HFFc6 (cell line): ENCODE results near the gene SULT1A1. TPM values are rescaled to one million over a fixed set of nuclear protein-coding genes. Genes with fewer than 3 reads are reported as not detected.
"Not testable (repeated sequence)": the region's sequence is repeated elsewhere in the genome, so short reads cannot be mapped to it uniquely, and the experiment has no call there.

ENCODE experiments used
- DNase-seq: peaks from one replicate; pipeline ENCODE4 v3.0.0-alpha.2; 2018
- H3K27ac Mint-ChIP-seq: 2 replicates; pipeline ENCODE4 v1.8.0; 2020; ENCODE audit warnings: mild to moderate bottlenecking, mixed read lengths
- H3K27me3 Mint-ChIP-seq: 2 replicates; pipeline ENCODE4 v1.8.0; 2021; ENCODE audit warnings: mild to moderate bottlenecking, moderate library complexity, mixed read lengths; ENCODE audit not compliant: insufficient read depth
- H3K36me3 Mint-ChIP-seq: 2 replicates; pipeline ENCODE4 v1.8.0; 2021; ENCODE audit warnings: low read depth, mixed read lengths
- H3K4me1 Mint-ChIP-seq: 2 replicates; pipeline ENCODE4 v1.8.0; 2020; ENCODE audit warnings: low read depth, mixed read lengths
- H3K4me3 Mint-ChIP-seq: 2 replicates; pipeline ENCODE4 v1.8.0; 2020; ENCODE audit warnings: mild to moderate bottlenecking, moderate library complexity, mixed read lengths
- H3K9me3 Mint-ChIP-seq: 2 replicates; pipeline ENCODE4 v1.8.0; 2020; ENCODE audit warnings: mild to moderate bottlenecking, mixed read lengths
- CTCF ChIP-seq: fragments of 200-600 bp; sonication (generic); IDR thresholded peaks from 2 replicates; pipeline ENCODE4 v1.5.0; 2021; ENCODE audit warnings: antibody characterized with exemption, mild to moderate bottlenecking
- total RNA-seq, 6 experiments: library from RNA; stranded (reverse); fragmentation: NEBNext Ultra II Directional; extraction: Animal tissue kit (Norgen Biotek cat#: 25700); gene quantifications; 2 replicates in 1 of 6; 3 replicates in 5 of 6; pipeline ENCODE4 v1.2.3, GENCODE V29; 2021

Gene SULT1A1
- total RNA-seq, 6 experiments from 2014 or later, result 0.17 to 0.30 (median 0.18) TPM; not detected in 3

- Mint-ChIP-seq H3K36me3 (no peaks in the 10 kb centered on the region), H3K4me1 (no peaks in the 10 kb centered on the region), H3K27ac (no peak overlapping the region), H3K4me3 (no peak overlapping the region), H3K27me3 (peaks cover 37% of the 10 kb centered on the region), H3K9me3 (no peaks in the 10 kb centered on the region)
- TF ChIP-seq CTCF, result no peak
- no peak for DNase-seq
Observed at GRCh38 chr16:28610595-28611191, 849 bp upstream of the SULT1A1 start.

GRCh38 chr16:28608867-28609596 lies 812 bp downstream of the SULT1A1 start:
- not testable (repeated sequence) for H3K4me3 Mint-ChIP-seq

GRCh38 chr16:28608496-28608808 lies 1.4 kb downstream of the SULT1A1 start:
- not testable (repeated sequence) for H3K4me1 Mint-ChIP-seq, DNase-seq, H3K4me3 Mint-ChIP-seq, H3K9me3 Mint-ChIP-seq, H3K27ac Mint-ChIP-seq, H3K36me3 Mint-ChIP-seq
- peaks cover 46% of the 10 kb centered on the region for H3K27me3 Mint-ChIP-seq

More at GRCh38 chr16:28608867-28609596, 812 bp downstream of the SULT1A1 start:
- not testable (repeated sequence) for DNase-seq, H3K27ac Mint-ChIP-seq, H3K9me3 Mint-ChIP-seq, H3K4me1 Mint-ChIP-seq, H3K36me3 Mint-ChIP-seq
- H3K27me3 Mint-ChIP-seq, result peaks cover 41% of the 10 kb centered on the region

- peaks cover 48% of the 10 kb centered on the region for H3K27me3 Mint-ChIP-seq
- not testable (repeated sequence) for H3K4me1 Mint-ChIP-seq, H3K36me3 Mint-ChIP-seq, H3K9me3 Mint-ChIP-seq, H3K4me3 Mint-ChIP-seq, H3K27ac Mint-ChIP-seq, DNase-seq
Observed at GRCh38 chr16:28607681-28608495, 2.0 kb downstream of the SULT1A1 start.

- Mint-ChIP-seq H3K27me3 (peaks cover 48% of the 10 kb centered on the region), H3K4me1 (no peaks in the 10 kb centered on the region), H3K27ac (no peak overlapping the region), H3K9me3 (no peaks in the 10 kb centered on the region), H3K4me3 (no peak overlapping the region), H3K36me3 (no peaks in the 10 kb centered on the region)
- no peak for TF ChIP-seq CTCF
- no peak for DNase-seq
Observed at GRCh38 chr16:28607116-28607623, 2.7 kb downstream of the SULT1A1 start.

GRCh38 chr16:28606291-28607115 lies 3.3 kb downstream of the SULT1A1 start:
- no peaks in the 10 kb centered on the region for H3K36me3 Mint-ChIP-seq
- H3K4me3 Mint-ChIP-seq, result no peak overlapping the region
- no peak for TF ChIP-seq CTCF
- H3K27ac Mint-ChIP-seq, result no peak overlapping the region
- no peak for DNase-seq
- H3K27me3 Mint-ChIP-seq, result peaks cover 48% of the 10 kb centered on the region
- no peaks in the 10 kb centered on the region for H3K4me1 Mint-ChIP-seq
- no peaks in the 10 kb centered on the region for H3K9me3 Mint-ChIP-seq
